ENCODE results near the gene HSPG2. TPM values are rescaled to one million over a fixed set of nuclear protein-coding genes. Genes with fewer than 3 reads are reported as not detected.

HSPG2 gene
- total and polyA plus RNA-seq, 2 experiments from 2014 or later, result 72.4 to 81.2 TPM

DNA sequence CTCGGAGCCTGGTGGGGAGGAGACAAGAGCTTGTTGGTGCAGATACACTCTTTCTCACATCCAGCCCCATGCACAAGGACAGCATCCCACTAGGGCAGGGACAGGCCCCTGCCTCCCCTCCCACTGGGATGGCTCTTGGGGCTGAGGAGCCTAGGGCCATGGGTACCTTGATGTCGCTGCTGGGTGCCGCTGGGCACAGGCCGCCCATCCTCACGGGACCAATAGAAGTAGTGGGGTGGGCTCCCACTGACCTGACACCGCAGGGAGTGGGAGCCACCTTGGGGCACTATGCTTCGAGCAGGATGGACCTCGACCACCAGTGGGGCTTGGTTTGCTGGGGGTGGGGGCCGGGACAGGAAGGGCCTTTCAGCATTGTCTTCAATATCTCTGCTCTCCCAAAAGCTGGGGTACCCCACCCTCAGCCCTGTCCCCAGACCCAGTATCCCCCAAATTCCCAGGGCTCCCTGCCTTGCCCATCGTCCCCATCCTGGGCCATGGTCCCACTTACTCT lies 77.4 kb downstream of the HSPG2 start:
- H3K27ac ChIP-seq, result no peak overlapping the region
- H3K4me3 ChIP-seq, result no peak overlapping the region
- WGBS (ENCODE audit: low lambda C conversion rate, missing lambda C conversion rate), result 97% methylated on average over 10 of the region's 10 CpGs
- TF ChIP-seq EZH2 (IDR thresholded peaks at IDR 0.05; ENCODE audit: borderline replicate concordance) (no peak), EZH2phosphoT487 (IDR thresholded peaks at IDR 0.05; ENCODE audit: low read depth, severe bottlenecking, unreplicated experiment) (no peak)
- TF ChIP-seq, protein P1, sequence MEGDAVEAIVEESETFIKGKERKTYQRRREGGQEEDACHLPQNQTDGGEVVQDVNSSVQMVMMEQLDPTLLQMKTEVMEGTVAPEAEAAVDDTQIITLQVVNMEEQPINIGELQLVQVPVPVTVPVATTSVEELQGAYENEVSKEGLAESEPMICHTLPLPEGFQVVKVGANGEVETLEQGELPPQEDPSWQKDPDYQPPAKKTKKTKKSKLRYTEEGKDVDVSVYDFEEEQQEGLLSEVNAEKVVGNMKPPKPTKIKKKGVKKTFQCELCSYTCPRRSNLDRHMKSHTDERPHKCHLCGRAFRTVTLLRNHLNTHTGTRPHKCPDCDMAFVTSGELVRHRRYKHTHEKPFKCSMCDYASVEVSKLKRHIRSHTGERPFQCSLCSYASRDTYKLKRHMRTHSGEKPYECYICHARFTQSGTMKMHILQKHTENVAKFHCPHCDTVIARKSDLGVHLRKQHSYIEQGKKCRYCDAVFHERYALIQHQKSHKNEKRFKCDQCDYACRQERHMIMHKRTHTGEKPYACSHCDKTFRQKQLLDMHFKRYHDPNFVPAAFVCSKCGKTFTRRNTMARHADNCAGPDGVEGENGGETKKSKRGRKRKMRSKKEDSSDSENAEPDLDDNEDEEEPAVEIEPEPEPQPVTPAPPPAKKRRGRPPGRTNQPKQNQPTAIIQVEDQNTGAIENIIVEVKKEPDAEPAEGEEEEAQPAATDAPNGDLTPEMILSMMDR (IDR thresholded peaks at IDR 0.05; ENCODE audit: poor library complexity), result no peak
- no peaks in the 10 kb centered on the region for H3K9me2 ChIP-seq (replicated peaks; ENCODE audit: insufficient read depth)
- no peak overlapping the region for H2AFZ ChIP-seq
- H3K4me1 ChIP-seq (ENCODE audit: insufficient read depth), result no peaks in the 10 kb centered on the region
- no peaks in the 10 kb centered on the region for H3K27me3 ChIP-seq
- DNase-seq (ENCODE audit: low spot score), result no peak
- no peaks in the 10 kb centered on the region for H4K20me1 ChIP-seq (ENCODE audit: insufficient read depth, poor library complexity, severe bottlenecking)
- no peaks in the 10 kb centered on the region for H3K36me3 ChIP-seq (replicated peaks; ENCODE audit: insufficient read depth, low read depth)
- H3K4me2 ChIP-seq, result no peak overlapping the region
- no peaks in the 10 kb centered on the region for H3K79me2 ChIP-seq
- H3K9me3 ChIP-seq (ENCODE audit: low read depth), result no peaks in the 10 kb centered on the region

DNA sequence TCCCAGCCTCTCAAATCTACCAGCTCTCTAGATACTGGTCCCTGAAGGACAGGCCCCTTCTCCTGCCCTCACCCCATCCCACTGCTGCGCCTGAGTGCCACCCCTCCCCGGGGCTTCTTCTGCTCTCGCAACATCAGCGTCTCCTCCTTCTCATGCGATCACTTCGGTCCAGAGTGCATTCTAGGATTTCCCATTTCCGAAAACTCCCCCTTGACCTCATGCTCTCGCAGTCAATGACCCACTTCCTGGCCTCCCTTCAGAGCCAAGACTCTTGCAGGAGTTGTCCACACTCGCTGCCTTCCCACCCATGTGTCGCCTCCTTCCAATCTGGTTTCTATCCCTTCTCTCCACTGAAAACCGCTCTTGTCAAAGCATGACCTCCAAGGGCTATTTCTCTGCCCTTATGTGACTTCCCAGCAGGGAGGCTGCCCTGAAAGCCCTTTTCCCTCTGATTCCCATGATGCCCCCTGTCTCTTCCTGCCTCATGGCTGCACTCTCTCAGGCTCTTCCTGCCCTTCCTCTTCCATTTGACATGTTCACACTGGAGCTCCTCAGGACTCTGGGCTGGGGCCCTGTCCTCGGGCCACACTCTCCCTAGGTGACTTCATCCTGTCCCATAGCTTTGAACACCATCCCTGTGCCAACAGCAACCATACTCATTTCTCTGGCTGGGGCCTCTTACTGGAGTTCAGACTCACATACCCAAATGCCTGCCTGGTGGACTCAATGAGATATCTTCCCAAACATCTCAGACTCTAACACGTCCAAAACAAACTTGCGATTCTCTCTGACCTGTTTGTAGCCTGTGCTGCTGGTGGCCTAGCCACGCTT lies 79.1 kb downstream of the HSPG2 start:
- TF ChIP-seq EZH2 (IDR thresholded peaks at IDR 0.05; ENCODE audit: borderline replicate concordance) (no peak), EZH2phosphoT487 (IDR thresholded peaks at IDR 0.05; ENCODE audit: low read depth, severe bottlenecking, unreplicated experiment) (no peak)
- TF ChIP-seq, protein P1 (IDR thresholded peaks at IDR 0.05; ENCODE audit: poor library complexity), result no peak
- Histone ChIP-seq H3K79me2 (no peaks in the 10 kb centered on the region), H3K9me2 (replicated peaks; ENCODE audit: insufficient read depth) (no peaks in the 10 kb centered on the region), H3K27me3 (no peaks in the 10 kb centered on the region), H2AFZ (no peak overlapping the region), H3K27ac (no peak overlapping the region), H3K4me1 (ENCODE audit: insufficient read depth) (no peaks in the 10 kb centered on the region), H3K9me3 (ENCODE audit: low read depth) (no peaks in the 10 kb centered on the region), H4K20me1 (ENCODE audit: insufficient read depth, poor library complexity, severe bottlenecking) (no peaks in the 10 kb centered on the region), H3K4me2 (no peak overlapping the region), H3K36me3 (replicated peaks; ENCODE audit: insufficient read depth, low read depth) (no peaks in the 10 kb centered on the region), H3K4me3 (no peak overlapping the region)
- WGBS (ENCODE audit: low lambda C conversion rate, missing lambda C conversion rate), result 98% methylated on average over 15 of the region's 15 CpGs
- DNase-seq (ENCODE audit: low spot score), result no peak

DNA sequence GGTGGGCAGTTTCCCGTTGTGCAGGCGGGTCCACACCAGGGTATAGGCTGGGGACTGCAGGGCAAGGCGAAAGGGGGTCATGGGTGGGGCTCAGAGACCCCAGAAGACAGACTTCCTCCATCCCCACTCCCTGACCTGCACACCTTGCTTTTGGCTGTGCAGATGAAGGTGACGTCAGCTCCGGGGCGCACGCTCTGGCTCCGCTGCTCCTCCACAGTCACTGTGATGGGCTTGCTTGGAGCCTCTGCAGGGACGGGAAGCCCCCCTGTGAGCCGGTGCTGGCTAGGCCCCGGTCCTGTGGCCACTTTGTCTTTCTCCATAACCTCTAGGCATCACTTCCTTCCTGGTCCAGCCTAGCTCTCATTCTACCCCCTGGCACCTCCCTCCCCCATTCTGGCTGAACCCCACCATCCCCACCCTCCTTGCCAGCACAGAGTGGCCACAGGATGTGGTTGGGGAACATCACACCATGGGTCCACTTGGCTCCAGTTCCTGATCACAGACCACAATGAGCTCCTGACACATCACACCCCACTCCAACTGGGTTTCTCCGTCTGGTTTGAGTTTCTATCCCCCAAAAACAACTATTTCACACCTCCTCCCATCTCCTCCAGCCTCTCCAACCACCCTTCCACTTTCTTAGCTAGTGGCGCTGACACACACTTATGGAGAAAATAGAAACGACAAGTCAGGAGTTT lies 79.8 kb downstream of the HSPG2 start:
- Histone ChIP-seq H4K20me1 (ENCODE audit: insufficient read depth, poor library complexity, severe bottlenecking) (no peaks in the 10 kb centered on the region), H3K4me1 (ENCODE audit: insufficient read depth) (no peaks in the 10 kb centered on the region), H3K27ac (no peak overlapping the region), H3K4me2 (no peak overlapping the region), H3K9me2 (replicated peaks; ENCODE audit: insufficient read depth) (no peaks in the 10 kb centered on the region), H2AFZ (no peak overlapping the region), H3K9me3 (ENCODE audit: low read depth) (no peaks in the 10 kb centered on the region), H3K27me3 (no peaks in the 10 kb centered on the region), H3K36me3 (replicated peaks; ENCODE audit: insufficient read depth, low read depth) (no peaks in the 10 kb centered on the region), H3K4me3 (no peak overlapping the region), H3K79me2 (no peaks in the 10 kb centered on the region)
- no peak for DNase-seq (ENCODE audit: low spot score)
- TF ChIP-seq EZH2 (IDR thresholded peaks at IDR 0.05; ENCODE audit: borderline replicate concordance) (no peak), EZH2phosphoT487 (IDR thresholded peaks at IDR 0.05; ENCODE audit: low read depth, severe bottlenecking, unreplicated experiment) (no peak)
- TF ChIP-seq, protein P1 (IDR thresholded peaks at IDR 0.05; ENCODE audit: poor library complexity), result no peak
- 93% methylated on average over 14 of the region's 14 CpGs for WGBS (ENCODE audit: low lambda C conversion rate, missing lambda C conversion rate)
